AG08396 (cell line): ENCODE results near the gene ZFYVE19.

Experiments
- DNase-seq: peaks from one replicate; pipeline ENCODE4 v3.0.0; 2012; ENCODE audit warnings: low spot score, mixed read lengths

Gene ZFYVE19

GRCh38 chr15:40775740-40776536 is 31.0 kb upstream of the ZFYVE19 start:
- no peak for DNase-seq

DNA sequence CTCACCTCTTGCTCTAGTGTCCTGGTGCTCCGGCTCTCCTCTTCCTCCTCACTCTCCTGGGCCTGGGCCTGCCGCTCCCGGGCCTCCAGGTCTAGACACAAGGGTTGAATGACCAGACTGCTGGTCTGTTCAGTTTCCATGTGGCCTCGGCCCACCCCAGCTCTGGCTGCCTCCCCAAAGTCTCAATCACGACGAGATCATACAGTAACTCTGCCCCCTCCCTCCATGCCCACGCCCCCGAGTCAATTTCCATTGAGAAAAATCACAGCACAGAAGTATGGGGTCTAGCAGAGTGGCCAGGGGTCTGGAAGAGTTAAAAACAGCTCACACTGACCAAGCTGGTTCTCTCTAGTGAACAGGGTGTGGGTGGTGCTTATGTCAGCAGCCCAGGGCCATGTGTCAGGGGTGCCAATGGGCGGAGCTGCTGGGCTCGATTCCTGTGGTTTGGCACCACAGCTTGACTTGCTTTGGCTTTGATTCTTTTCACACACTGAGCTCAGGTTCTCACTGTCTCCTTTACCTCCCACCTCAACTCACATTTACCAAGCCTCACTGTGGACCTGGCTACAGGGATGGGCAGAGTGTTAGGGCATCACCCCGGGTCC is 30.2 kb upstream of the ZFYVE19 start:
- peak; percentile 76 for DNase-seq

- DNase-seq, result no peak
These were observed 24.2 kb upstream of the ZFYVE19 start for GRCh38 chr15:40782609-40783227.

- DNase-seq, result no peak
These were observed 21.7 kb upstream of the ZFYVE19 start for GRCh38 chr15:40785164-40785563.

GRCh38 chr15:40785814-40786213 is 21.1 kb upstream of the ZFYVE19 start:
- no peak for DNase-seq

GRCh38 chr15:40787344-40787841 is 19.5 kb upstream of the ZFYVE19 start:
- DNase-seq, result no peak

- DNase-seq, result no peak
These were observed 18.9 kb upstream of the ZFYVE19 start for GRCh38 chr15:40787991-40788390.

DNA sequence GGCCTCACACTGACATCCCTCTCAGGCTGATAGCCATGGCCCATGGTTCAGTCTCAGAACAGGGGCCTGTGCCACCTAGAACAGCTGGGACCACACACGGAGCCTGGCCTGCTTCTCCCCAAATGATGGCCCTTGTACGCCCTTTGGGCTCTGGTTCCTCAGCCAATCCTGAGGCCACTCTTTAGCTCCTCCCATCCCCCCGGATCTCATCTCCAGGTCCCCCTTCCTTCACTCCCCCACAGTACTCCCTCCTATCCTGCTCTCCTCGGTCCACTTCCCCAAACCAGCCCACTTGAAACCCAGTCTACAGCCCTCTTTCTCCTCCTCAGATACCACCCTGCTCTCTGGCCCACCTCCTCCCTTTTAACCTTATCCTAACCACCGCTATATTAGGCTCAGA is 17.8 kb upstream of the ZFYVE19 start:
- DNase-seq, result no peak

DNA sequence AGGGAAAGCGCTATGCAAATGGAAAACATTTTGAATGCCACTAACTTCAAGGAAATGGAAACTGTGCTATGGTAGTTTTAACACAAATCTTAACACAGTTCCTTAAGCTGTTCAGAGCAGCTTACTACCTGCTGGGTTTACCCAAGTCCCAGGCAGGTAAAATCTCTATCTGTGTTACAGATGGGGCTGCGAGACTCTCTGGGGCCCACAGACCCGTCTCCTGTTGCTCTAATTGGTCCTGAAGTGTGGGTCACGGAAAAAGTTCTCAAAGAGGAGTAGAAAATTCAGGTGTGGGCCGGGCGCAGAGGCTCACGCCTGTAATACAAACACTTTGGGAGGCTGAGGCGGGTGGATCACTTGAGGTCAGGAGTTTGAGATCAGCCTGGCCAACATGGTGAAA is 16.9 kb upstream of the ZFYVE19 start:
- no peak for DNase-seq

GRCh38 chr15:40790718-40791117 is 16.2 kb upstream of the ZFYVE19 start:
- no peak for DNase-seq

- DNase-seq, result no peak
These were observed 14.5 kb upstream of the ZFYVE19 start for GRCh38 chr15:40792394-40792793.

- DNase-seq, result peak; percentile 47
These were observed 13.5 kb upstream of the ZFYVE19 start for GRCh38 chr15:40793216-40793989.

DNA sequence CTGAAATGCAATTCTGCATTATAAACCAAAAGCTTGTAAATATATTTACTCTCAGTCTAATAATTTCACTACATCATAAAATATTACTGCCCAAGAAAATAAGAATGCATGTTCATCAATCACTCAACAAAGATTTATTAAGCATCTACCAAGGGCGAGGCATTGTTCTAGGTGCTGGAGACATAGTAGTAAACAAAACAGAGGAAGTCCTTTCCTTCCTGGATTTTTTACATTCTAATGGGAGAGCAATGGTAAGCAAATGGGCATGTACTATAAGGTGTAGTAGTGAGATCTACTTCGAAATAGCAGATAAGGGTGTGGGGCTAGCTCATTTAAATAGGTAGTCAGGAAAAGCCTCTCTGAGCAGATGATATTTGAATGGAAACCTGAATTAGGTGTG is 10.8 kb upstream of the ZFYVE19 start:
- DNase-seq, result no peak

DNA sequence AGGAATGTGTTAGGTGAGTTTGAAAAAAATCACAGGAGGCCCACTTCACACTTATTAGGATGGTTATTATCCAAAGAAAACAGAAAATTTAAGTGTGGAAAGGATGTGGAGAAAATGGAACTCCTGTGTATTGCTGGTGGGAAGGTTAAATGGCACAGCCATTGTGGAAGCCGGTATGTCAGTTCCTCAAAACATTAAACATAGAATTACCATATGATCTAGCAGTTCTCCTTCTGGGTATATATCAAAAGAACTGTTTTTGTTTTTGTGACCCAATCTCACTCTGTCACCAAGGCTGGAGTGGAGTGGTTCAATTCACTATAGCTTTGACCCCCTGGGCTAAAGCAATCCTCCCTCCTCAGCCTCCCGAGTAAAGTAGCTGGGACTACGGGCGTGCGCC is 10.4 kb upstream of the ZFYVE19 start:
- DNase-seq, result no peak

- no peak for DNase-seq
These were observed 7.4 kb upstream of the ZFYVE19 start for GRCh38 chr15:40799523-40799922.

DNA sequence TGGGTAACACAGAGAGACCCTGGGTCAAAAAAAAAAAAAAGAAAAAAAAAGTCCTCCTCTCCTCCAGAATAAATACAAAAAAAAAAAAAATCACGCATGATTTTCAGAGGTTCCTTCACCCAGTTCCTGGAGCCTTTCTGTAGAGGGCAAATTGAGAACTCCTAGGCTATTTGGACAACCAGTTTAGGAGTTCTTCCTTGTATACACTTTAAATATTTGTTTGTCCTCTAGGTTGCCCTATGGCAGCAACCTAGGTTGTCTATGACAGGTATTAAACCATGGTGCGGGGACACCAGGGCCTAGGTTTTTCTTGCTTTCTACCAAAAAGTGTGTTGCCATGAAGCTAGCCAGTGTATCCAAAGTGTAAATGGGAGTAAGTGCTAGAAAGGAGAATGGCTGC is 3.8 kb upstream of the ZFYVE19 start:
- DNase-seq, result no peak

- no peak for DNase-seq
These were observed 3.2 kb upstream of the ZFYVE19 start for GRCh38 chr15:40803688-40804087.

DNA sequence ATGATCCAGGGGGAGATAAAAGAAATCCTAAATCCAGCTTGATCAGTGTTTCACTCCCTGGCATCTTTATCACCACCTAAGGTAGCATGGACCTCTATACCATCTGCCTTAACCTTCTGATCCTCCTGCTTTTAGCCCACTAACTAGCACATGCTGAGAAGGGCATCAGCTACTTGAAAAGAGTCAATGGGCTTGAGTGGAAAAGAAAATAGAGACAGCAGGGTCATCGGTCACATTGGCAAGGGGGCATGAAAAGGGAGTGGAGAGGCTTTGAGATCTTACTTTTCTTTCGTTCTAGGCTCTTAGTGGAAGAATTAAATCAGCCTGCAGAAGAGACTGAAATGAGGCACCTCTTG is 239 bp upstream of the ZFYVE19 start:
- DNase-seq, result no peak

DNA sequence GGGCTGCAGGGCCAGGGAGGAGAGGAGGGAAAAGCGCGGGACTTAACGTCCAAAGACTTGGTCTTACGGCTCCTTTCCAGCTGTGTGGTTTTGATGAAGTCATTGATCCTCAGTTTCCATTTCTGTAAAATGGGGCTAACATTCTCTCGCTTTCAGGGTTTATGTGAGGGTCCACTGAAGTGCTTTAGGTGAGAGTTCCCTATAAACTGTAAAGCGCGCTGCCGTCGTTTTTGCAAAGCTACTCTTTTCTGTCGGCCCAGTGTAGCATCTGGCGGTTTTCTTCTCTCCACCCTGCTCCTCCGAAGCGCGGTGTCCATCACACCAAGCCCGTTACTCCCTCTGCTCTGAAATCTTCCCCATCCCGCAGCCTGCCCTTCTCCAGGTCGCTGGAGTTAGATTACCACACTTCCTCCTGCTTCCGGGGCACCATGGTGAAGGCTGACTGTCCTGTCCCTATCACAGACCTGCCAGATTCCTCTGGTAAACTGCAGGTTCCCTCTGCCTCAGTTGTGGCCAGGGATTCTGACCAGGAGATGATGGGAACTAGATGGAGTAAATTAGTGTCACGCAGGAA is 1.1 kb downstream of the ZFYVE19 start:
- DNase-seq, result no peak

GRCh38 chr15:40808861-40809450 is 2.1 kb downstream of the ZFYVE19 start:
- DNase-seq, result no peak

DNA sequence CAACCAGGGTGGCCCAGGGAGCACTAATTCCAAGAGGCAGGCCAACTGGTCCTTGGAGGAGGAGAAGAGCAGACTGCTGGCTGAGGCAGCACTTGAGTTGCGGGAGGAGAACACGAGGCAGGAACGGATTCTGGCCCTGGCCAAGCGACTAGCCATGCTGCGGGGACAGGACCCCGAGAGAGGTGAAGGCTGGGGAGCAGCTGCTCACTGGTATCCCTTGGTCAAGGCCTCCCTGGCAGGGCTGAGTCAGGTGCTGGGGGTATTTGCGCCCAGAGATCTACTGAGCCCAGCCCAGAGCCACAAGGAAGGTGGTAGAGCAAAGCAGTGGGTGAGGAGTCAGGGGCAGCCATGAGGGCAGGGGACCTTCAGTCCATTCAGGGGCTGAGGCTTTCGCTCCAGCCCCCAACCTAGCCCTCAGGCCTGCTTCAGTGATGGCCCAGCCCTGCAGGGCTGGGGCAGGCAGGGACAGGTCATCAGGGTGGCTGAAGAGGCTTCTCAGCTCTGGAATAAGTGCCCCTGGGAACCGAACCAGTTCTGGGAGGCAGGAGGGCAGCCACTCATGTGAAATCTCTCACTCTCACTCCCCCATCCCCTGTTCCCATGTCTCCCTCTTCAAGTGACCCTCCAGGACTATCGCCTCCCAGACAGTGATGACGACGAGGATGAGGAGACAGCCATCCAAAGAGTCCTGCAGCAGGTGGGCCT is 6.0 kb downstream of the ZFYVE19 start:
- DNase-seq, result no peak
